Measurements from ENCODE around the gene NAPG.
"Not testable (repeated sequence)": the region's sequence is repeated elsewhere in the genome, so short reads cannot be mapped to it uniquely, and the experiment has no call there.

The NAPG gene

GRCh38 chr18:10556251-10556650, 30.4 kb downstream of the NAPG start:
- not testable (repeated sequence) for DNase-seq

- DNase-seq = no peak
Observed at GRCh38 chr18:10557085-10557677, 31.4 kb downstream of the NAPG start.

- DNase-seq = no peak
Observed at GRCh38 chr18:10558243-10558966, 32.6 kb downstream of the NAPG start.

GRCh38 chr18:10558967-10559298, 33.1 kb downstream of the NAPG start:
- no peak for DNase-seq

GRCh38 chr18:10559553-10560451, 34.0 kb downstream of the NAPG start:
- peak; percentile 16 for DNase-seq

GRCh38 chr18:10560452-10561045, 34.7 kb downstream of the NAPG start:
- peak; percentile 68 for DNase-seq

- no peak for DNase-seq
Observed at GRCh38 chr18:10562773-10563160, 36.9 kb downstream of the NAPG start.

- DNase-seq = no peak
Observed at GRCh38 chr18:10563886-10564285, 38.1 kb downstream of the NAPG start.

GRCh38 chr18:10564975-10565773, 39.3 kb downstream of the NAPG start:
- no peak for DNase-seq

- DNase-seq = no peak
Observed at GRCh38 chr18:10565835-10566234, 40.0 kb downstream of the NAPG start.

- DNase-seq = no peak
Observed at GRCh38 chr18:10566390-10566789, 40.6 kb downstream of the NAPG start.

- not testable (repeated sequence) for DNase-seq
Observed at GRCh38 chr18:10569941-10570340, 44.1 kb downstream of the NAPG start.

GRCh38 chr18:10570622-10571021, 44.8 kb downstream of the NAPG start:
- no peak for DNase-seq

- DNase-seq = no peak
Observed at GRCh38 chr18:10571537-10571936, 45.7 kb downstream of the NAPG start.

GRCh38 chr18:10573261-10573660, 47.4 kb downstream of the NAPG start:
- not testable (repeated sequence) for DNase-seq

- not testable (repeated sequence) for DNase-seq
Observed at GRCh38 chr18:10574412-10574811, 48.6 kb downstream of the NAPG start.

GRCh38 chr18:10577842-10578572, 52.2 kb downstream of the NAPG start:
- not testable (repeated sequence) for DNase-seq

GRCh38 chr18:10578573-10578899, 52.7 kb downstream of the NAPG start:
- DNase-seq = not testable (repeated sequence)

- DNase-seq = peak; percentile 77
Observed at GRCh38 chr18:10579079-10579867, 53.4 kb downstream of the NAPG start.

- DNase-seq = no peak
Observed at GRCh38 chr18:10580215-10580614, 54.4 kb downstream of the NAPG start.

- no peak for DNase-seq
Observed at GRCh38 chr18:10585260-10585659, 59.4 kb downstream of the NAPG start.

Measured in EL (cell line).